ENCODE measurements around the gene TM7SF2. TPM values are rescaled to one million over a fixed set of nuclear protein-coding genes. Genes with fewer than 3 reads are reported as not detected.

Gene TM7SF2
- total and polyA plus RNA-seq, 10 donors = 8.9 to 29.7 (median 14.3) TPM

GRCh38 chr11:65071907-65072630 lies 39.6 kb upstream of the TM7SF2 start:
- no peak for DNase-seq
- Histone ChIP-seq H3K27ac (no peak overlapping the region), H3K4me1 (no peaks in the 10 kb centered on the region), H3K27me3 (replicated peaks in 1 of 7) (no peaks in the 10 kb centered on the region), H3K36me3 (peaks cover 0 to 9% (median 0%) of the 10 kb centered on the region in 6 donors), H3K9me3 (no peaks in the 10 kb centered on the region), H3K4me3 (no peak overlapping the region)
- TF ChIP-seq POLR2AphosphoS5 (IDR thresholded peaks at IDR 0.05) = no peak
- TF ChIP-seq CTCF (IDR thresholded peaks at IDR 0.05 in 8 of 11, conservative IDR thresholded peaks at IDR 0.05 in 3 of 11) = no peak
- no peak for TF ChIP-seq POLR2A (IDR thresholded peaks at IDR 0.05)
- 62 to 78% (median 71%) methylated on average over 4 of the region's 4 CpGs for WGBS, 5 donors
- intact Hi-C loops (cut with DNase I; ENCODE audit: low total_unique reads) = no loop called here

GRCh38 chr11:65072631-65072966 lies 39.1 kb upstream of the TM7SF2 start:
- no peaks in the 10 kb centered on the region for H3K4me1 ChIP-seq
- H3K36me3 ChIP-seq = peaks cover 0 to 14% (median 0%) of the 10 kb centered on the region in 6 donors
- H3K9me3 ChIP-seq = no peaks in the 10 kb centered on the region
- intact Hi-C loops (cut with DNase I; ENCODE audit: low total_unique reads) = no loop called here
- no peak overlapping the region for H3K4me3 ChIP-seq
- no peak for TF ChIP-seq POLR2AphosphoS5 (IDR thresholded peaks at IDR 0.05)
- TF ChIP-seq POLR2A (IDR thresholded peaks at IDR 0.05) = no peak
- no peak for TF ChIP-seq CTCF (IDR thresholded peaks at IDR 0.05 in 8 of 11, conservative IDR thresholded peaks at IDR 0.05 in 3 of 11)
- no peak overlapping the region for H3K27ac ChIP-seq
- DNase-seq = no peak
- WGBS, 5 donors = 79 to 82% (median 79%) methylated on average over 1 of the region's 1 CpG
- H3K27me3 ChIP-seq (replicated peaks in 1 of 7) = no peaks in the 10 kb centered on the region

GRCh38 chr11:65077451-65077850 lies 34.2 kb upstream of the TM7SF2 start:
- H3K27me3 ChIP-seq (replicated peaks in 1 of 7) = no peaks in the 10 kb centered on the region
- no peak for DNase-seq
- WGBS, 5 donors = 69 to 90% (median 83%) methylated on average over 4 of the region's 4 CpGs
- TF ChIP-seq POLR2A (IDR thresholded peaks at IDR 0.05) (no peak), POLR2AphosphoS5 (IDR thresholded peaks at IDR 0.05) (no peak), CTCF (IDR thresholded peaks at IDR 0.05 in 8 of 11, conservative IDR thresholded peaks at IDR 0.05 in 3 of 11) (no peak)
- peaks cover 0 to 35% (median 0%) of the 10 kb centered on the region in 6 donors for H3K36me3 ChIP-seq
- H3K4me3 ChIP-seq = no peak overlapping the region
- no peaks in the 10 kb centered on the region for H3K9me3 ChIP-seq
- intact Hi-C loops (cut with DNase I; ENCODE audit: low total_unique reads) = no loop called here
- no peak overlapping the region for H3K27ac ChIP-seq
- peaks cover 0 to 20% (median 0%) of the 10 kb centered on the region in 6 donors for H3K4me1 ChIP-seq

- Histone ChIP-seq H3K9me3 (no peaks in the 10 kb centered on the region), H3K4me1 (peaks cover 0 to 27% (median 2%) of the 10 kb centered on the region in 6 donors), H3K4me3 (no peak overlapping the region), H3K36me3 (peaks cover 0 to 35% (median 0%) of the 10 kb centered on the region in 6 donors), H3K27ac (peak overlapping the region in 1 of 8 donors; percentile 3), H3K27me3 (replicated peaks in 1 of 7) (no peaks in the 10 kb centered on the region)
- no peak for TF ChIP-seq POLR2A (IDR thresholded peaks at IDR 0.05)
- no peak for TF ChIP-seq POLR2AphosphoS5 (IDR thresholded peaks at IDR 0.05)
- TF ChIP-seq CTCF (IDR thresholded peaks at IDR 0.05 in 8 of 11, conservative IDR thresholded peaks at IDR 0.05 in 3 of 11) = peak; percentile 35 to 84 (median 75)
- DNase-seq = peak; percentile 82
- intact Hi-C loops (cut with DNase I; ENCODE audit: low total_unique reads) = no loop called here
- WGBS, 5 donors = 50 to 63% (median 59%) methylated on average over 3 of the region's 3 CpGs
Measured at GRCh38 chr11:65078151-65078550, 33.5 kb upstream of the TM7SF2 start.

Data from spleen (tissue), 11 donors.